ENCODE results near the gene HHAT.

Gene HHAT

GRCh38 chr1:210446479-210446878 lies 117.8 kb downstream of the HHAT start:
- peak; percentile 71 for DNase-seq

DNA sequence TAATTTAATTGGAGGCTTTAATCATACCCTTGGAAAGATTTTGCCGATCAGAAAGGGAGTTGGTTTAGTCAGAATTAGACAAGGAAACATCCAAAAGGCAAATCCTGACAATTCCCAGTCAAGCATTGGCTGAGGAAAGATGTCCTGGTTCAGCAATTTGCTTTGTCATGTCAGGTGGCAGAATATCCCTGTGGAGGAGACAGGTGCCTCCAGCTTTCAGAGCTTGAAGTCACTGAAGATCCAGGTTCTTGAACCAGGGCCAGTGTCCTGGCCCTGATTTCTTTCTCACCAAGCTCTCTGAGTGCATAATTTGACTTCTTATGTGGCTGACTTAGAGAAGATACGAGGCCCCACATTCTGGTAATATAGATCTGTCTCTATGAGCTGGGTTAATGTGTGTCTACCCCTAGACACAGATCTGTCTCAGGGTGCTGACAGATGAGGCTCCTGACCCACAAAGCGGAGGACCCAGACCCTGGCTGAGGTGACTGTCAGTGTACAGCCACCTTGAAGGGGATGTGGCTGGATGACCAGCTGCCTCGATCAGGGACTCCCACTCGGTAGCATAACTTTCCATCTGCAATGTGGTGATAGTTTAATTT lies 118.9 kb downstream of the HHAT start:
- DNase-seq: no peak

DNA sequence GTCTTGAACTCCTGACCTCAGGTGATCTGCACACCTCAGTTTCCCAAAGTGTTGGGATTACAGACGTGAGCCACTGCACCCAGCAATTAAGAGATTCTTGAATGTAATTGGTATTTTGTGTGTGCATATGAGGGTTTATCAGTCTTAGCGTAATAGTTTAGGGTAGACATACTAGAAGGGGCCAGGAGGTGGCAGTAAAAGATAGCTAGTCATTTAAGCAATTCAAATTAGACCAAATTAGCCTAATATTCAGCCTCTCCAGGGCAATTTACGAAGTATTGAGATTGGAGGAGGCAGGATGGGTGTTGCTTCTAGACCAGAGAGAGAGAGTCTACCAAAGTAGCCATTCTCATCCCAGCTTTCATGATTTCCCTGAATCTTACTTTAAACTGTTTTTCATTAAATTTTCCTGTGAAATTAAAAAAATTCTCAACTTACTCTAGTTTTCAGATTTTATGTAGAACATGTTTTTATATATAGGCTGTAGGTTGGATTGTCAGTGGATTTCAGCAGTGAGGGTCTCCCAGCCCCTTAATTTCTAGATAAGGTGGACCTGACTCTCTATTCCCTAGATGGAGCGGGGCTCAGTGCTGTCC lies 119.7 kb downstream of the HHAT start:
- no peak for DNase-seq

GRCh38 chr1:210455840-210456603 lies 127.3 kb downstream of the HHAT start:
- no peak for DNase-seq

GRCh38 chr1:210456731-210457255 lies 128.1 kb downstream of the HHAT start:
- DNase-seq: no peak

- no peak for DNase-seq
Observed at GRCh38 chr1:210457568-210457967, 128.9 kb downstream of the HHAT start.

- DNase-seq: no peak
Observed at GRCh38 chr1:210464519-210465039, 135.9 kb downstream of the HHAT start.

DNA sequence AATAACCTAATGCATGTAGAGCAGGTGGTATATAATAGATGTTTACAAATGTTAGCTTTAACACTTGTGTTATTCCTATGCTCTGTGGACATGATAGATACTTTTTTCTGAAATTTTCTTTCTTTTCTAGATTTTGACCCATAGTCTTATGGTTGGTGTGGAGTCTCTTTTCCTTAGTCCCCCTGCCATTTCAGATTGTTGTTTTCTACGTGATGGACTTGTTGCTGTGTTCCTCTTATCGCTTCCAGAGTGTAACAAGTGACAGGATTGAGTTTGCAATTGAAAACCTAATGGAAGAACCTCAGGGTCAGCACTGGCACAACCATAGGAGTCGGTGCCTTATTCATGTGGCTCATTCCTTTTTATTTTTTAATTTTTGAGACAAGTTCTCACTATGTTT lies 136.4 kb downstream of the HHAT start:
- no peak for DNase-seq

- DNase-seq: no peak
Observed at GRCh38 chr1:210467440-210468043, 138.8 kb downstream of the HHAT start.

- DNase-seq: no peak
Observed at GRCh38 chr1:210469441-210469840, 140.7 kb downstream of the HHAT start.

DNA sequence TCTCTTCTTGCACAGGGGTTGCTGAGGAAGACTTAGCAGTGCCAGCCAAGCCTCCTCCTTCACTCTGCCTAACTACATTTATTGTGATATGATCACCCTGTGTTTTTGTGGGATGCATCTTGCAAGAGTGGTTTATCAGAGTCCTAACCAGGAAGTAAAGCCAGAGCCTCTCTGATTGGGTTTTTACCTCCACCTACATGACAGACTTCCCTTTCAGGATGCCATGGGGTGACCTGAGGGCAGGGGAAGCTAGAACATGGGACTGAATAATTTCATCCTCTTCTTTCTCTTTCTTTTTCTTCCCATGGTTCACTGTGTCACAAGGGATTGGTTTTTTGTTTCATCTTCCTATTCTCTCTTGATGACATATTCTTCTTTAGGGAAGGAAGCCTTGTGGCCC lies 146.6 kb downstream of the HHAT start:
- no peak for DNase-seq

DNA sequence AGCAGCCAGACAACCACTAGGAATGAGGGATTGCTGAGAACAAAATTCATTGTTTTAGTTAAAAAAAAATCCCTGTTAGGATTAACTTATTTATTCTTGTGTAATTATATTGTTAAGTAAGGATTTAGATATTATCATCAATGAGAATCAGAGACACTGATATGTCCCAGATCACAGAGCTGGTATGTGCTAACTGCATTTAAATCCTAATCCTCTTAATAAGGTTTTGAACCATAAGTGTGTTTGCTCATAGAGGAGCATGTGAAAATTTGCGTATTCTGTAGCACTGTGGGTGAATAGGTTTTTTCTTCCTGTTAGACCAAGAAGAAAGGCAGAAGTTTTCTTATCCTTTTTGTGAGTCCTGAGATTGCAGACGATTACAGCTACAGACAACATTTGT lies 147.1 kb downstream of the HHAT start:
- DNase-seq: no peak

- DNase-seq: no peak
Observed at GRCh38 chr1:210476730-210477129, 148.0 kb downstream of the HHAT start.

DNA sequence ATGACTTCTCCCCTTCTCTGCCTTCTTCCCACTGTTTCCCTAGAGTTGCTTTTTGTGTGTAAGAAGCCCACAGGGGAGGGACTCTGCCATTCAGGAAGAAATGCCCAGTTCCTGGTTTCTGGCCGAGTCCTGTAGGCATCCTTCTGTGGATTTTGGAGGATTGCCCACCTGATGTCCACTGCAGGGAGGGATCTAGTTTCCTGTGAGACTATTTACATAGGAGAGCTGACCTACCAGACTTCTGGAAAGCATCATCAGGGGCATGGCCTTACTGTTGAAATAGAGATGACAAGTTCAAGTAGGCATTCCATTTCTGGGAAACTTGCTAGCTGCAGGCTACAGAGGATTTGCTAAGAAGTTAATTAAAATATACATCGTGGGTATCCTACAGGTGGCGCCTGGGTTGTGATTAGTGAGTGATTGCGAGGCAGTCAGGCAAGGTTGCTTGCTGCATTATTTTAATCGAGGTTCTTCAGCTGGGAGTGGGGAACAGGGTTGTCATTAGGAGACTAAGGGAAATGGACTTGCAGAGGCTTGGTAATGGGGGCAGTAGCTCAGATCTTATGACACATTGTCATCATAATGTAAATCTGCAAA lies 148.7 kb downstream of the HHAT start:
- DNase-seq: no peak

DNA sequence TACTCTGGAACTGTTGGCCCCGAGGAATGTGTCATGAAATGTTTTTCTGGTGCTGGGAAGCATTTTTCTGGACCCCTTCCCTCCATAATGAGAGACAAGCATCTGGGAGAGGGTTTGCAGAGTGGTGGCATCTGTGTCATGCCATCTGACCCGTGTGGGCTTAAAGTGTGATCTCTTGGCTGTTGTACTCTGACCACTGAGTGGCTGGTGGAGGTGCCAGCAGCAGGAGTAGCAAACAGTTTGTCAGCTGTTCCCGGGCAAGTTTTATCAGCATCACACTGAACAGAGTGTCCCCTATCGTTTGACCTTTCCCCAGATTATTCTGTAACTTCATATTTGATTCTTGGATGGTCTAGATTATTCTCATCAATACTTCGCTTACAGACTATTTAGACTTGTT lies 150.1 kb downstream of the HHAT start:
- DNase-seq: no peak

DNA sequence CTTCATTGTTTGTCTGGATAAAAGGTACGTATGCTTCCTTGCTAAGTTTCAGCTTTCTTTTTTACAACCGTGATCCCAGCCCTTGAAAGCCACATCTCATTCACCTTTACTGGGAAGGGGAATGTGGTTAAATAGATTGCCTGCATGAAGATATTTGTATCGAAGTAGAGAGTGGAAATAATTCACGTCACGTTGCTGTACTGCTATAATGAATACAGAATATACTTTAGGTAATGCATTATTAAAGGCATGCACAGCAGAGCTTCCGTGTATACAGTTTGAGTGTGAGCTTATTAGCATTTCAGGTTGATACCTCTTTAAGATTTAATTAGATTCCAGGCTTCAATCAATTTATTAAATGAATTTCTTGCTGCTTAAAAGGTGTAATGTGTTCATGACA lies 153.8 kb downstream of the HHAT start:
- DNase-seq: no peak

GRCh38 chr1:210482945-210483617 lies 154.4 kb downstream of the HHAT start:
- DNase-seq: no peak

DNA sequence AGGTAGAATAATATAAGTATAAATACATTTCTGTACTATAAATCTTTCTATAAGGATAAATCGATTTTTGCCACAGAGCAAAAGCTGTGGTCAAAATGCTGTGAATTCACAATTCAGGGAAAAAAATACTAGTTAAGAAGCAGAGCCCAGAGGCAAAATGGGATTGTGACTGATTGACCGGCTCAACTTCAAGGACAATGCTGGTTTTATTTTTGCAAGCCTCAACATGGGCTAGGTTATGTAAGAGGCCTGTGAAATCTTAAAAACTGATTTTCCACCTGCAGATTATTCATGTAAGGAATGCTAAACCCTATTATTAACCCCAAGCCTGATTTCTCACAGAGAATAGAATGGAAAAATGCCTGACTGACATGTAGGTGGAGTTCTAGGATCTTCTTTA lies 155.1 kb downstream of the HHAT start:
- DNase-seq: no peak

DNA sequence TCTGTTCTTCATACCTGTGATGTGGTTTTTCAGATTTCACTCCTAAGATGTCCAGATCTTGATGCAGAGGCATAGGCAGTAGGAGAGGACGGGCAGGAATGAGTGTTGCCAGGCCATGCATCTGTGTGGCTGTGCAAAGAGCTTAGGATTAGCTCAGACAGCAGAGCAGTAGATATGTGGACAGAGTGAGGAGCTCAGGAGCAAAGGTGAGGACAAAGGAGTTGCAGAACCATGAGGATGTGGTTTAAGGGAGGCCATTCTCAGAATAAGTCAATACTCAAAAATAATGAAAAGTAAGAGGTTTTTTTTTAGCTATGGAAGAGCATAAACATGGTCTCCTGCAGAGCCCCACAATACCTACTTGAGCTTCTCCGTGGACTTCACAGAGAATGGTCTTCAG lies 158.3 kb downstream of the HHAT start:
- DNase-seq: no peak

DNA sequence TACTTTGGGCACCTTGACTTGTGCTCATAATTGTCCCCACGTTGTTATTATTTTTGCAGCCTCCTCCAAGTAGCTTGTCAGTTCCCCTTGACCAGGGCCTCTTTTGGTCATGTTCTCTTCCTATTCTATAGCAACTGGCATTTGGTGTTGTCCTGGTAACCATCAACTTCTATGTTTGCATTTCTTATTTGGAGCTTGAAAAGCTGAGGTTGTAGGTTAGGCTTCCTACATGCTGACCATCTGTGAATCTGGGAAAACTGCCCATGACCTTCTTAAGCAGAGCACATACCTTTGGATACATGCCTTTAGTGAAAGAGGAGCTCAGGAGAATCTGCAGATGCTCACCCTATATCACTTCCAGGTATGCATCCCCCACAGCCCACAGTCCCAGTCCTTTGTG lies 160.8 kb downstream of the HHAT start:
- no peak for DNase-seq

DNA sequence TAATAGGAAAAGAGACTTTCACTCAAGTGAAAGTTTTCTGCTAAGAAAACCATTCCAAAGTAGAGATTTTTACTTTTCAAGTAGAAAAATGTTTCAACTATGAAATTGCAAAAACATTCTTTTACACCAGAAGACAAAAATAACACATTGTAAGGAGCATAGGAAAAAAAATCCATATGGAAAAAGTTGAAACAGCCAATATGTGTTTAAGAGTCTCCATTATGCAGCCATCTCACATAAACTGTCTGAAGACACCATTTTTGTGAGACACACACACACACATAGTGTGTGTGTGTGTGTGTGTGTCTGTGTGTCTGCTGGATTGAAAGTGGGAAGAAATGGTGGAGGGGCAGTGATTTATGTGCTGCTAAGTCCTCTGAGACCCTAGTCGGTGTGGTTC lies 162.1 kb downstream of the HHAT start:
- DNase-seq: no peak

GRCh38 chr1:210496063-210496462 lies 167.4 kb downstream of the HHAT start:
- DNase-seq: no peak

- DNase-seq: no peak
Observed at GRCh38 chr1:210499956-210500355, 171.3 kb downstream of the HHAT start.
